Measurements from ENCODE around the gene FAM209B. TPM values are rescaled to one million over a fixed set of nuclear protein-coding genes. Genes with fewer than 3 reads are reported as not detected.

Gene FAM209B
- total RNA-seq, 1 donor from 2014 or later: 0.59 TPM

- Histone ChIP-seq H3K4me3 (no peak overlapping the region), H3K9me3 (peaks cover 25% of the 10 kb centered on the region), H3K4me1 (no peaks in the 10 kb centered on the region), H3K36me3 (peaks cover 62% of the 10 kb centered on the region), H3K27me3 (ENCODE audit: low read depth) (no peaks in the 10 kb centered on the region), H3K27ac (no peak overlapping the region)
- no peak for TF ChIP-seq CTCF (IDR thresholded peaks at IDR 0.05)
- no peak for DNase-seq
- intact Hi-C loops (cut with DNase I): no loop called here
- ATAC-seq: no peak
Measured at GRCh38 chr20:56517211-56517610, 15.8 kb upstream of the FAM209B start.

GRCh38 chr20:56517641-56518040, 15.4 kb upstream of the FAM209B start:
- peaks cover 62% of the 10 kb centered on the region for H3K36me3 ChIP-seq
- no peak overlapping the region for H3K27ac ChIP-seq

GRCh38 chr20:56518126-56518525, 14.9 kb upstream of the FAM209B start:
- DNase-seq: no peak
- no peaks in the 10 kb centered on the region for H3K27me3 ChIP-seq (ENCODE audit: low read depth)
- intact Hi-C loops (cut with DNase I): no loop called here
- peaks cover 25% of the 10 kb centered on the region for H3K9me3 ChIP-seq
- H3K4me3 ChIP-seq: no peak overlapping the region
- H3K27ac ChIP-seq: no peak overlapping the region
- no peak for TF ChIP-seq CTCF (IDR thresholded peaks at IDR 0.05)
- no peaks in the 10 kb centered on the region for H3K4me1 ChIP-seq
- peaks cover 58% of the 10 kb centered on the region for H3K36me3 ChIP-seq
- ATAC-seq: no peak

More at GRCh38 chr20:56517641-56518040, 15.4 kb upstream of the FAM209B start:
- intact Hi-C loops (cut with DNase I): no loop called here
- DNase-seq: no peak
- peaks cover 25% of the 10 kb centered on the region for H3K9me3 ChIP-seq
- no peak for ATAC-seq
- no peaks in the 10 kb centered on the region for H3K4me1 ChIP-seq
- no peak for TF ChIP-seq CTCF (IDR thresholded peaks at IDR 0.05)
- H3K4me3 ChIP-seq: no peak overlapping the region
- H3K27me3 ChIP-seq (ENCODE audit: low read depth): no peaks in the 10 kb centered on the region

- TF ChIP-seq CTCF (IDR thresholded peaks at IDR 0.05): no peak
- ATAC-seq (no peak), DNase-seq (no peak)
- peaks cover 50% of the 10 kb centered on the region for H3K36me3 ChIP-seq
- intact Hi-C loops (cut with DNase I): no loop called here
- no peaks in the 10 kb centered on the region for H3K27me3 ChIP-seq (ENCODE audit: low read depth)
- H3K9me3 ChIP-seq: peaks cover 25% of the 10 kb centered on the region
- no peaks in the 10 kb centered on the region for H3K4me1 ChIP-seq
- no peak overlapping the region for H3K4me3 ChIP-seq
- no peak overlapping the region for H3K27ac ChIP-seq
Measured at GRCh38 chr20:56518721-56519398, 14.2 kb upstream of the FAM209B start.

- DNase-seq (no peak), ATAC-seq (no peak)
- intact Hi-C loops (cut with DNase I): no loop called here
- peaks cover 44% of the 10 kb centered on the region for H3K36me3 ChIP-seq
- no peaks in the 10 kb centered on the region for H3K27me3 ChIP-seq (ENCODE audit: low read depth)
- TF ChIP-seq CTCF (IDR thresholded peaks at IDR 0.05): no peak
- H3K9me3 ChIP-seq: peaks cover 25% of the 10 kb centered on the region
- H3K27ac ChIP-seq: no peak overlapping the region
- no peak overlapping the region for H3K4me3 ChIP-seq
- no peaks in the 10 kb centered on the region for H3K4me1 ChIP-seq
Measured at GRCh38 chr20:56519551-56519950, 13.5 kb upstream of the FAM209B start.

All from lower lobe of right lung (tissue), 2 donors.